SK-N-SH (cell line): Measurements from ENCODE around the gene UBE3C. TPM values are rescaled to one million over a fixed set of nuclear protein-coding genes. Genes with fewer than 3 reads are reported as not detected.

Experiments
- CTCF ChIA-PET: fragments of 300-600, 350-600 bp; formaldehyde crosslinking; extraction: SDS; loops from one replicate; lab custom pipeline; 2021; lab: Yijun Ruan, JAX
- POLR2A ChIA-PET: fragments of 350-600 bp; sonication (Branson Sonifier 250); formaldehyde crosslinking; extraction: SDS; loops from one replicate; lab custom pipeline; 2020; ENCODE audit warnings: antibody characterized with exemption, inconsistent platforms; lab: Yijun Ruan, JAX
- DNase-seq: peaks from one replicate; pipeline ENCODE4 v3.0.0; 2012
- H2AFZ ChIP-seq: fragments of 200-600 bp; sonication (generic); 2 replicates; pipeline ENCODE4 v1.8.1; 2016; ENCODE audit warnings: antibody characterized with exemption, mild to moderate bottlenecking, low read depth
- H3F3A ChIP-seq: fragments of 200-600 bp; sonication (generic); replicated peaks from 2 replicates; pipeline ENCODE3; 2016; ENCODE audit warnings: antibody characterized with exemption, mild to moderate bottlenecking; ENCODE audit not compliant: insufficient read depth
- H3K27ac ChIP-seq, 2 experiments: fragments of 200-500 bp in 1 of 2; fragments of 200-600 bp in 1 of 2; sonication (Bioruptor generic) in 1 of 2; sonication (generic), shearing (Covaris generic) in 1 of 2; 2 replicates each; pipeline versions ENCODE4 v1.5.1 to v1.6.1; 2014 to 2016; ENCODE audit warnings: low read depth in 2 of 2, inconsistent platforms in 1 of 2, low read length in 1 of 2, mild to moderate bottlenecking in 1 of 2, mixed read lengths in 1 of 2
- H3K27me3 ChIP-seq: fragments of 200-600 bp; sonication (generic), shearing (Covaris generic); 2 replicates; pipeline ENCODE4 v1.6.1; 2016; ENCODE audit warnings: mixed run types; ENCODE audit not compliant: insufficient read depth
- H3K36me3 ChIP-seq, 2 experiments: fragments of 200-500 bp in 1 of 2; fragments of 200-600 bp in 1 of 2; sonication (Bioruptor generic) in 1 of 2; sonication (generic) in 1 of 2; replicated peaks in 1 of 2; 2 replicates each; pipeline versions ENCODE3 to v1.5.1; 2014 to 2016; ENCODE audit warnings: low read length in 1 of 2, mild to moderate bottlenecking in 1 of 2; ENCODE audit not compliant: insufficient read depth in 2 of 2, control insufficient read depth in 1 of 2
- H3K4me1 ChIP-seq, 2 experiments: fragments of 200-500 bp in 1 of 2; fragments of 200-600 bp in 1 of 2; sonication (Bioruptor generic) in 1 of 2; sonication (generic), shearing (Covaris generic) in 1 of 2; 2 replicates each; pipeline versions ENCODE4 v1.5.1 to v1.6.1; 2014 to 2016; ENCODE audit warnings: low read depth in 1 of 2, low read length in 1 of 2, mixed run types in 1 of 2; ENCODE audit not compliant: insufficient read depth in 2 of 2, control insufficient read depth in 1 of 2
- H3K4me2 ChIP-seq: fragments of 200-600 bp; sonication (generic), shearing (Covaris generic); 2 replicates; pipeline ENCODE4 v1.6.1; 2017; ENCODE audit warnings: mixed run types
- H3K4me3 ChIP-seq, 2 experiments: fragments of 200-500 bp in 1 of 2; fragments of 200-600 bp in 1 of 2; sonication (Bioruptor generic) in 1 of 2; sonication (generic), shearing (Covaris generic) in 1 of 2; 2 replicates each; pipeline versions ENCODE4 v1.5.1 to v1.8.1; 2014 to 2016; ENCODE audit warnings: low read depth in 2 of 2, inconsistent platforms in 1 of 2, low read length in 1 of 2, mild to moderate bottlenecking in 1 of 2, mixed read lengths in 1 of 2, moderate library complexity in 1 of 2
- H3K79me2 ChIP-seq: fragments of 200-600 bp; sonication (generic); 2 replicates; pipeline ENCODE4 v1.8.1; 2017; ENCODE audit warnings: mild to moderate bottlenecking; ENCODE audit not compliant: insufficient read depth
- H3K9ac ChIP-seq: fragments of 200-600 bp; sonication (generic); 2 replicates; pipeline ENCODE4 v1.6.1; 2017; ENCODE audit warnings: mixed run types
- H3K9me2 ChIP-seq: fragments of 200-600 bp; sonication (generic); 2 replicates; pipeline ENCODE4 v1.6.1; 2017; ENCODE audit warnings: mixed run types
- H3K9me3 ChIP-seq: fragments of 200-600 bp; sonication (generic); 2 replicates; pipeline ENCODE4 v1.6.1; 2017; ENCODE audit warnings: mixed run types, mild to moderate bottlenecking, moderate library complexity
- H4K20me1 ChIP-seq: fragments of 200-600 bp; sonication (generic); 2 replicates; pipeline ENCODE4 v1.6.1; 2017; ENCODE audit warnings: mild to moderate bottlenecking, mixed run types; ENCODE audit not compliant: insufficient read depth
- EP300 ChIP-seq, 2 experiments: IDR thresholded peaks; 2 replicates each; pipeline versions ENCODE4 v1.4.0 to v1.6.1; 2012; ENCODE audit warnings: borderline replicate concordance in 1 of 2, low read depth in 1 of 2, low read length in 1 of 2
- EZH2phosphoT487 ChIP-seq: fragments of 200-600 bp; sonication (generic); IDR thresholded peaks from 2 replicates; pipeline ENCODE4 v1.6.1; 2017; ENCODE audit warnings: low read depth, mixed run types, mild to moderate bottlenecking, antibody characterized with exemption, moderate library complexity, borderline replicate concordance
- FOXM1 ChIP-seq: IDR thresholded peaks from 2 replicates; pipeline ENCODE4 v1.4.0; 2012; ENCODE audit warnings: low read depth, mild to moderate bottlenecking
- GABPA ChIP-seq: IDR thresholded peaks from 2 replicates; pipeline ENCODE4 v1.4.0; 2012; ENCODE audit warnings: low read depth, mild to moderate bottlenecking
- IRF3 ChIP-seq: fragments of 150-350 bp; IDR thresholded peaks from 2 replicates; pipeline ENCODE4 v1.6.1; 2016; ENCODE audit warnings: mild to moderate bottlenecking, low read depth, low read length
- JUND ChIP-seq: IDR thresholded peaks from 2 replicates; pipeline ENCODE4 v1.4.0; 2012
- MAX ChIP-seq: IDR thresholded peaks from 2 replicates; pipeline ENCODE4 v1.4.0; 2012; ENCODE audit warnings: low read depth
- MEF2A ChIP-seq: IDR thresholded peaks from 2 replicates; pipeline ENCODE4 v1.4.0; 2012; ENCODE audit warnings: low read depth, borderline replicate concordance
- PBX3 ChIP-seq: IDR thresholded peaks from 2 replicates; pipeline ENCODE4; 2012
- POLR2AphosphoS5 ChIP-seq: IDR thresholded peaks from 2 replicates; pipeline ENCODE4 v1.6.1; 2012; ENCODE audit warnings: low read depth, low read length
- RAD21 ChIP-seq: IDR thresholded peaks from 2 replicates; pipeline ENCODE4 v1.6.1; 2012; ENCODE audit warnings: mild to moderate bottlenecking, low read length
- REST ChIP-seq: IDR thresholded peaks from 2 replicates; pipeline ENCODE4 v1.6.1; 2012; ENCODE audit warnings: mild to moderate bottlenecking, low read depth, low read length, moderate library complexity
- RFX5 ChIP-seq: IDR thresholded peaks from 2 replicates; pipeline ENCODE4 v1.6.1; 2012; ENCODE audit warnings: mild to moderate bottlenecking, improper control_type of control experiment, low read length
- SMC3 ChIP-seq: IDR thresholded peaks from 2 replicates; pipeline ENCODE4 v1.6.1; 2012; ENCODE audit warnings: low read depth, low read length, improper control_type of control experiment
- TAF1 ChIP-seq: IDR thresholded peaks from 2 replicates; pipeline ENCODE4 v1.6.1; 2012; ENCODE audit warnings: low read depth, mild to moderate bottlenecking, low read length, moderate library complexity, borderline replicate concordance
- TCF12 ChIP-seq: IDR thresholded peaks from 2 replicates; pipeline ENCODE4 v1.4.0; 2012
- USF2 ChIP-seq: fragments of 150-350 bp; IDR thresholded peaks from 2 replicates; pipeline ENCODE4 v1.6.1; 2017; ENCODE audit warnings: antibody characterized with exemption, low read length, low read depth, borderline replicate concordance
- WGBS: methylation state at CpG from one replicate; pipeline ENCODE4 v1.1.6; 2017; ENCODE audit warnings: low lambda C conversion rate; 5-methylcytosine and 5-hydroxymethylcytosine counted together
- polyA plus RNA-seq, 3 experiments: library from polyadenylated mRNA; depleted of rRNA; stranded (reverse); fragments of >200 nt; gene quantifications; 2 replicates each; pipeline ENCODE4 v1.2.3, GENCODE V29; 2012

Gene UBE3C
- polyA plus RNA-seq, 1 of the 3 experiments (the other 2 are of a cell fraction) = 48.4 TPM

GRCh38 chr7:157140511-157140905, 1.8 kb downstream of the UBE3C start (continued):
- TF ChIP-seq REST (no peak), TAF1 (no peak), PBX3 (no peak), SMC3 (no peak), MAX (no peak), MEF2A (no peak), EP300 (IDR thresholded peaks at IDR 0.05; ENCODE audit: borderline replicate concordance in 1 of 2, low read depth in 1 of 2, low read length in 1 of 2) (no peak)
- TF ChIP-seq, all 33 proteins: peak for 0

- Histone ChIP-seq H3K9me2 (no peaks in the 10 kb centered on the region), H3K4me3 (no peak overlapping the region), H4K20me1 (peaks cover 73% of the 10 kb centered on the region), H3K4me1 (peaks cover 11 to 27% of the 10 kb centered on the region in 2 experiments; a peak in 2 of 4 replicates), H3K9ac (no peak overlapping the region), H3F3A (peaks cover under 1% of the 10 kb centered on the region), H3K27ac (no peak overlapping the region), H3K9me3 (no peaks in the 10 kb centered on the region), H2AFZ (no peak overlapping the region), H3K27me3 (no peaks in the 10 kb centered on the region), H3K79me2 (peaks cover 75% of the 10 kb centered on the region), H3K36me3 (peaks cover 23 to 26% of the 10 kb centered on the region in 2 experiments), H3K4me2 (peak overlapping the region; percentile 100; the same call in 1 of the 2 replicates)
- 93% methylated on average over 16 of the region's 16 CpGs for WGBS
- no peak for DNase-seq
- TF ChIP-seq MEF2A (no peak), GABPA (no peak), USF2 (no peak), POLR2AphosphoS5 (no peak), REST (no peak), TCF12 (no peak), EZH2phosphoT487 (no peak), RAD21 (no peak), FOXM1 (no peak), JUND (no peak), PBX3 (no peak), RFX5 (no peak), IRF3 (no peak)
- POLR2A ChIA-PET = interaction anchor here (1.4 kb wide), 1 partner anchor 9 kb away, joined by 3 read pairs; no protein-coding TSS in a partner anchor
- CTCF ChIA-PET = interaction anchor here (0.5 to 3.7 kb wide), 8 partner anchors 9 to 246 kb away, joined by 3 to 11 read pairs (median 4); partner anchors contain the start of gene NOM1
Measured at GRCh38 chr7:157141525-157142060, 2.9 kb downstream of the UBE3C start.
